M059J (cell line): Measurements from ENCODE around the gene LHX3. TPM values are rescaled to one million over a fixed set of nuclear protein-coding genes. Genes with fewer than 3 reads are reported as not detected.
A peak's percentile ranks its signal among the peaks of the same experiment; 100 is the strongest.
"Not testable (repeated sequence)": the region's sequence is repeated elsewhere in the genome, so short reads cannot be mapped to it uniquely, and the experiment has no call there.

ENCODE experiments used
- DNase-seq: peaks from one replicate; pipeline ENCODE4 v3.0.0-alpha.2; 2012; ENCODE audit warnings: low read depth
- total RNA-seq: library from RNA; depleted of rRNA; stranded (reverse); fragments of >200 nt; shearing (Covaris generic); gene quantifications from 2 replicates; pipeline ENCODE4 v1.2.3, GENCODE V29; 2014

LHX3 gene
- total RNA-seq, 1 experiment from 2014 or later: not detected

GRCh38 chr9:136241542-136241941 is 36.6 kb upstream of the LHX3 start:
- DNase-seq: no peak

GRCh38 chr9:136240941-136241340 is 36.0 kb upstream of the LHX3 start:
- no peak for DNase-seq

- DNase-seq: no peak
These were observed 35.0 kb upstream of the LHX3 start for GRCh38 chr9:136239983-136240330.

- DNase-seq: no peak
These were observed 34.4 kb upstream of the LHX3 start for GRCh38 chr9:136239135-136239982.

- DNase-seq: no peak
These were observed 33.4 kb upstream of the LHX3 start for GRCh38 chr9:136238342-136238732.

GRCh38 chr9:136237486-136238341 is 32.8 kb upstream of the LHX3 start:
- no peak for DNase-seq

- DNase-seq: not testable (repeated sequence)
These were observed 31.8 kb upstream of the LHX3 start for GRCh38 chr9:136236471-136237410.

GRCh38 chr9:136235709-136236455 is 31.0 kb upstream of the LHX3 start:
- no peak for DNase-seq

GRCh38 chr9:136235171-136235570 is 30.2 kb upstream of the LHX3 start:
- no peak for DNase-seq

GRCh38 chr9:136234597-136234996 is 29.7 kb upstream of the LHX3 start:
- no peak for DNase-seq

GRCh38 chr9:136233868-136234267 is 28.9 kb upstream of the LHX3 start:
- no peak for DNase-seq

- DNase-seq: no peak
These were observed 28.5 kb upstream of the LHX3 start for GRCh38 chr9:136233411-136233810.

- no peak for DNase-seq
These were observed 28.0 kb upstream of the LHX3 start for GRCh38 chr9:136232969-136233368.

- DNase-seq: no peak
These were observed 26.8 kb upstream of the LHX3 start for GRCh38 chr9:136231478-136232297.

GRCh38 chr9:136230773-136231172 is 25.8 kb upstream of the LHX3 start:
- DNase-seq: no peak

- no peak for DNase-seq
These were observed 25.4 kb upstream of the LHX3 start for GRCh38 chr9:136230365-136230764.

GRCh38 chr9:136229096-136230065 is 24.5 kb upstream of the LHX3 start:
- DNase-seq: peak; percentile 85

- peak; percentile 90 for DNase-seq
These were observed 23.4 kb upstream of the LHX3 start for GRCh38 chr9:136228107-136228875.
